PC-9 (cell line): Measurements from ENCODE around the gene PLD6. TPM values are rescaled to one million over a fixed set of nuclear protein-coding genes. Genes with fewer than 3 reads are reported as not detected.

Experiments
- BruUV-seq: library from RNA; stranded (reverse); fragments of 400-500 nt; replicated peaks from 2 replicates; lab custom pipeline; 2021; lab: Mats Ljungman, UMichigan
- CTCF ChIA-PET: fragments of 300-600 bp; sonication (Branson Sonifier 250); formaldehyde crosslinking; loops from one replicate; lab custom pipeline; 2022; ENCODE audit warnings: antibody characterized with exemption; lab: Charles Lee
- POLR2A ChIA-PET: fragments of 300-600 bp; sonication (Branson Sonifier 250); formaldehyde crosslinking; loops from one replicate; lab custom pipeline; 2022; ENCODE audit warnings: antibody characterized with exemption; ENCODE audit not compliant: unreplicated experiment; lab: Charles Lee
- DNase-seq, 2 experiments: peaks; one replicate each; pipeline versions ENCODE4 v3.0.0 to v3.0.0-alpha.2; 2015 to 2022; ENCODE audit warnings: mixed read lengths in 1 of 2
- H2AFZ ChIP-seq: fragments of 200-600 bp; sonication (generic); 2 replicates; pipeline ENCODE4 v1.8.1; 2017; ENCODE audit warnings: antibody characterized with exemption
- H3F3A ChIP-seq: fragments of 200-600 bp; sonication (generic); 2 replicates; pipeline ENCODE4 v1.8.1; 2017; ENCODE audit warnings: antibody characterized with exemption, mild to moderate bottlenecking, low read depth; ENCODE audit not compliant: insufficient read depth
- H3K27ac ChIP-seq: fragments of 200-600 bp; sonication (generic); 2 replicates; pipeline ENCODE4 v1.6.1; 2016; ENCODE audit warnings: mixed run types
- H3K27me3 ChIP-seq: fragments of 200-600 bp; sonication (generic); 2 replicates; pipeline ENCODE4 v1.6.1; 2016; ENCODE audit warnings: low read depth, mixed run types; ENCODE audit not compliant: insufficient read depth
- H3K36me3 ChIP-seq: fragments of 200-600 bp; sonication (generic); 2 replicates; pipeline ENCODE4 v1.6.1; 2016; ENCODE audit warnings: low read depth, mixed run types
- H3K4me1 ChIP-seq: fragments of 200-600 bp; sonication (generic); replicated peaks from 2 replicates; pipeline ENCODE4 v1.6.1; 2016; ENCODE audit warnings: mixed run types; ENCODE audit not compliant: insufficient read depth
- H3K4me2 ChIP-seq: fragments of 200-600 bp; sonication (generic); 2 replicates; pipeline ENCODE4 v1.6.1; 2017; ENCODE audit warnings: mixed run types
- H3K4me3 ChIP-seq: fragments of 200-600 bp; sonication (generic); 2 replicates; pipeline ENCODE4 v1.6.1; 2016; ENCODE audit warnings: mixed run types
- H3K79me2 ChIP-seq: fragments of 200-600 bp; sonication (generic); 2 replicates; pipeline ENCODE4 v1.6.1; 2017; ENCODE audit warnings: low read depth, mixed run types
- H3K9me2 ChIP-seq: fragments of 200-600 bp; sonication (generic); 2 replicates; pipeline ENCODE4 v1.8.1; 2017; ENCODE audit warnings: mild to moderate bottlenecking; ENCODE audit not compliant: insufficient read depth
- H3K9me3 ChIP-seq: fragments of 200-600 bp; sonication (generic); 2 replicates; pipeline ENCODE4 v1.8.1; 2016; ENCODE audit warnings: low read depth; ENCODE audit not compliant: insufficient read depth
- H4K20me1 ChIP-seq: fragments of 200-600 bp; sonication (generic); 2 replicates; pipeline ENCODE4 v1.8.1; 2017; ENCODE audit not compliant: insufficient read depth
- EZH2 ChIP-seq: fragments of 200-600 bp; sonication (generic); IDR thresholded peaks from 2 replicates; pipeline ENCODE4 v1.8.0; 2017; ENCODE audit warnings: antibody characterized with exemption, low read depth
- intact Hi-C: fragments of 100-400 bp; cut with micrococcal nuclease; formaldehyde crosslinking; loops from one replicate; pipeline ENCODE4 v1.10.0; 2022; ENCODE audit not compliant: unreplicated experiment
- total RNA-seq: library from RNA; stranded (reverse); gene quantifications from 2 replicates; pipeline ENCODE4 v1.2.3, GENCODE V29; 2021
- TF ChIP-seq, protein P1 (sequence below): fragments of 200-600 bp; sonication (generic); conservative IDR thresholded peaks from 2 replicates; pipeline ENCODE4 v1.6.1; 2017; ENCODE audit warnings: mixed run types, antibody characterized with exemption, mild to moderate bottlenecking, moderate library complexity

PLD6 gene
- total RNA-seq, 1 experiment from 2014 or later, result 4.1 TPM

DNA sequence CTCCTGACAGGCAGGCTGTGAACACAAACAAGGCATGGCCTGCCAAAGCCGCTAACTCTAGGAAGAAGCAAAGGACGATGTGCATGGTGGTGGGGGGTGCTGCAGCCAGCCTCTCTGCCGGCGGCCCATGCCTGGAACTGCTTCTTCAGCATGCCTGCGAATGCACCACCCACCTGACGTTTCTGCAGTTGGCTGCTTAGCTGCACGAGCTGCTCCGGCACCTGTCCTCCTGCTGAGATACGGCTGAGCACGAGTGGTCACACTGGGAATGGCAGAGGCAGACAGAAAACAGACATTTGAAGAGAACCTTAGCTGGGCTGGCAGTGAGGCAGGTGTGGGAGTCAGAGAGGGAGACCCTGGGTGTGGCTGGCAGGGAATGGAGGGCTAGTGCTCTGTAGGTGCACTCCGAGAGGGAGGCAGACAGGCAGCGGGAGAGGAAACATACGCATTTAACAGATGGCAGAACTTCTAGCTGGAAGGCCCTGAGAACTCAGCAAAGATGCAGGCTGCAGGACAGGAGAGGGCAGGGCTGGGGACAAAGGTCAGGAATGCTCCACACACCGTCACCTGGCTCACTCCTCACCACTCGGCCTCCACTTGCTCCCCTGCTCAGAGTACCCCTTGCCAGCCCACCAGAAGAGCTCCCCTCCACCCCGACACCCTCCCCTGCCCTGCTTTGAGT lies 25.6 kb upstream of the PLD6 start:
- no peak overlapping the region for H2AFZ ChIP-seq
- H3K4me2 ChIP-seq, result no peak overlapping the region
- TF ChIP-seq, protein P1, sequence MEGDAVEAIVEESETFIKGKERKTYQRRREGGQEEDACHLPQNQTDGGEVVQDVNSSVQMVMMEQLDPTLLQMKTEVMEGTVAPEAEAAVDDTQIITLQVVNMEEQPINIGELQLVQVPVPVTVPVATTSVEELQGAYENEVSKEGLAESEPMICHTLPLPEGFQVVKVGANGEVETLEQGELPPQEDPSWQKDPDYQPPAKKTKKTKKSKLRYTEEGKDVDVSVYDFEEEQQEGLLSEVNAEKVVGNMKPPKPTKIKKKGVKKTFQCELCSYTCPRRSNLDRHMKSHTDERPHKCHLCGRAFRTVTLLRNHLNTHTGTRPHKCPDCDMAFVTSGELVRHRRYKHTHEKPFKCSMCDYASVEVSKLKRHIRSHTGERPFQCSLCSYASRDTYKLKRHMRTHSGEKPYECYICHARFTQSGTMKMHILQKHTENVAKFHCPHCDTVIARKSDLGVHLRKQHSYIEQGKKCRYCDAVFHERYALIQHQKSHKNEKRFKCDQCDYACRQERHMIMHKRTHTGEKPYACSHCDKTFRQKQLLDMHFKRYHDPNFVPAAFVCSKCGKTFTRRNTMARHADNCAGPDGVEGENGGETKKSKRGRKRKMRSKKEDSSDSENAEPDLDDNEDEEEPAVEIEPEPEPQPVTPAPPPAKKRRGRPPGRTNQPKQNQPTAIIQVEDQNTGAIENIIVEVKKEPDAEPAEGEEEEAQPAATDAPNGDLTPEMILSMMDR, result no peak
- no peak for TF ChIP-seq EZH2
- H3K79me2 ChIP-seq, result peaks cover 38% of the 10 kb centered on the region
- intact Hi-C loops, result no loop called here
- peaks cover 11% of the 10 kb centered on the region for H3K4me1 ChIP-seq
- no peaks in the 10 kb centered on the region for H3K9me3 ChIP-seq
- no TSS peak for BruUV-seq
- CTCF ChIA-PET, result no interaction called here
- DNase-seq, result no peak
- H4K20me1 ChIP-seq, result peaks cover 37% of the 10 kb centered on the region
- H3F3A ChIP-seq, result no peaks in the 10 kb centered on the region
- H3K4me3 ChIP-seq, result no peak overlapping the region
- no peaks in the 10 kb centered on the region for H3K27me3 ChIP-seq
- H3K36me3 ChIP-seq, result 0 out of 2 replicates have a peak, but pooled peaks cover 19% of the 10 kb centered on the region
- no peaks in the 10 kb centered on the region for H3K9me2 ChIP-seq
- POLR2A ChIA-PET, result no interaction called here
- H3K27ac ChIP-seq, result no peak overlapping the region

DNA sequence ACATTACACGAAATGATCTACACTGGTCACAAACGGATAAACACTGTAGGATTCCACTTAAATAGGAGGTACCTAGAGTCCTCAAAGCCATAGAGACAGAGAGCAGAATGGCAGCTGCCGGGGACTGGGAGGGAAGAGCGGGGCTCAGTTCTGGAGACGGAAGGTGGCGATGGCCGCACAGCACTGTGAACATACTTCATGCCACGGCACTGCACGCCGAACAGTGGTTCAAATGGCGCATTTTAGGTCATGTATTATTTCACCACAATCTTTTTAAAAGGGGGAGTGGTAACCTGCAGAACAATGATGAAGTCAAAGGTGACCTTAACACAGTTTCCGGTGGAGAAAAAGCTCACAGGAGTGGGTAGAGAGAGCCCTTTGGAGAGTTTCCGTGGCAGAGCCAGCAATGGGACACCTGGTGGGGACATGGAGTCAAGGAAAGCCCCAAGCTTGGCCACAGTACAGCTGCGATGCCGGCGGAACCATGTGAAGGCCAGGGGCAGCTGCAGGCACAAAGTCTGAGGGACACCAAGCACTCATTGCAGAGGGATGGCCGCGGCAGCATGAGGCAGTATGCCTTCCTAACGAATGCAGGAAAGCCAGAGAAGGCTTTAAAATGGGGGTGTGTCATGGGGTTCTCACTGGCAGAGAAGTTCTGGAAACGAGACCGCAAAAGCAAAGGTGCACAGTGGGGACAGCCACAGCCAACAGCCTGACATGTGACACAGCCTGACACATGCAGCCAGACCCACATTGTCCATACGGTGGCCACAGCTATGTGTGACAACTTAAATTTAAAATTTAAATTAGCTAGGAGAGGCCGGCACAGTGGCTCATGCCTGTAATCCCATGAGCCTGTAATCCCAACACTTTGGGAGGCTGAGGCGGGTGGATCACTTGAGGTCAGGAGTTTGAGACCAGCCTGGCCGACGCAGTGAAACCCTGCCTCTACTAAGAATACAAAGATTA lies 23.6 kb upstream of the PLD6 start:
- no peaks in the 10 kb centered on the region for H3F3A ChIP-seq
- no peak overlapping the region for H3K27ac ChIP-seq
- H3K79me2 ChIP-seq, result peaks cover 19% of the 10 kb centered on the region
- no peak overlapping the region for H2AFZ ChIP-seq
- H3K4me2 ChIP-seq, result no peak overlapping the region
- peaks cover 30% of the 10 kb centered on the region; the same call in 1 of the 2 replicates for H3K36me3 ChIP-seq
- TF ChIP-seq, protein P1, result no peak
- no peak for TF ChIP-seq EZH2
- intact Hi-C loops, result no loop called here
- H3K9me3 ChIP-seq, result no peaks in the 10 kb centered on the region
- no TSS peak for BruUV-seq
- H3K9me2 ChIP-seq, result no peaks in the 10 kb centered on the region
- H4K20me1 ChIP-seq, result peaks cover 21% of the 10 kb centered on the region
- H3K4me1 ChIP-seq, result no peaks in the 10 kb centered on the region
- H3K27me3 ChIP-seq, result no peaks in the 10 kb centered on the region
- POLR2A ChIA-PET, result interaction anchor here (0.8 kb wide), 1 partner anchor 231 kb away, joined by 3 read pairs; no protein-coding TSS in a partner anchor
- CTCF ChIA-PET, result no interaction called here
- DNase-seq, result no peak
- H3K4me3 ChIP-seq, result no peak overlapping the region

DNA sequence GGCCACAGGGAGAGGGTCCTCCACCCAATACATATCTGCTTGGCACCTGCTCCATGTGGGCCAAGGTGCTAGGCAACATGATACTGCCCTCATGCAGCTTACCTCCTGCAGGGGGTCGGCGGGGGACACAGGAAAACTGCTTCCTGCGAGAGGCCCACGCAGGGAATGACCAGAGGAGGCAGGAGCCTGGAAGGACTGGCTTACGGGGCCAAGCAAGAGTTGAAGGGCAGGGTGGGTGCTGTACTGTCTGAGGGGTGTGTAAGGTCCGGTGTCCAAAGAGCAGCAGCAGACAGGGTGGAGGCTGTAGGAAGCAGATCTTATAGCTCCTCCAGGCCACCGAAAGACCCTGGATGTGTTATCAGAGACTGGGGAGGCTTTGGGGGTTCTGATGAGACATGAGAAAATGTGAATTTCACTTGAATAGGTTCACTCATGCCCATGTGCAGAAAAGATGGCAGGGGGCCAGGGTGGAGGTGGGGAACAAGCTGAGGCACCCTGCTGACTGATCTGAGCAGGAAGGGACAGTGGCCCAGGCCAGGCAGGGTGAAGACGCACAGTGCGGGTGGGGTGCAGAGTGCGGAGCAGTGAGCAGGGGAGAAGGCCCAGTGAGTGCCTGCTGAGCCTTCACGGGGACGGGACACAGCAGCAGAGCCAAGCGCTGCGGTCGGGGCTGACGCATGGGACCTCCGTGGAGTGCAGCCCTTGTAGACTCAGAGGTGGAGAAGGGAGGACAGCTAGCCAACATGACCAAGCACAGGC lies 22.6 kb upstream of the PLD6 start:
- Histone ChIP-seq H3K27ac (no peak overlapping the region), H3K9me2 (no peaks in the 10 kb centered on the region), H3K36me3 (peaks cover 30% of the 10 kb centered on the region; the same call in 1 of the 2 replicates), H3K4me1 (no peaks in the 10 kb centered on the region), H3K9me3 (no peaks in the 10 kb centered on the region), H4K20me1 (peaks cover 11% of the 10 kb centered on the region; the same call in 1 of the 2 replicates), H2AFZ (no peak overlapping the region), H3K4me2 (no peak overlapping the region), H3K4me3 (no peak overlapping the region), H3K27me3 (no peaks in the 10 kb centered on the region), H3F3A (no peaks in the 10 kb centered on the region), H3K79me2 (0 out of 2 replicates have a peak, but pooled peaks cover 9% of the 10 kb centered on the region)
- DNase-seq, result no peak
- intact Hi-C loops, result no loop called here
- TF ChIP-seq, protein P1, result no peak
- no peak for TF ChIP-seq EZH2
- BruUV-seq, result no TSS peak
- ChIA-PET POLR2A (no interaction called here), CTCF (no interaction called here)
